ENCODE results near the gene ACVR1B.

DNA sequence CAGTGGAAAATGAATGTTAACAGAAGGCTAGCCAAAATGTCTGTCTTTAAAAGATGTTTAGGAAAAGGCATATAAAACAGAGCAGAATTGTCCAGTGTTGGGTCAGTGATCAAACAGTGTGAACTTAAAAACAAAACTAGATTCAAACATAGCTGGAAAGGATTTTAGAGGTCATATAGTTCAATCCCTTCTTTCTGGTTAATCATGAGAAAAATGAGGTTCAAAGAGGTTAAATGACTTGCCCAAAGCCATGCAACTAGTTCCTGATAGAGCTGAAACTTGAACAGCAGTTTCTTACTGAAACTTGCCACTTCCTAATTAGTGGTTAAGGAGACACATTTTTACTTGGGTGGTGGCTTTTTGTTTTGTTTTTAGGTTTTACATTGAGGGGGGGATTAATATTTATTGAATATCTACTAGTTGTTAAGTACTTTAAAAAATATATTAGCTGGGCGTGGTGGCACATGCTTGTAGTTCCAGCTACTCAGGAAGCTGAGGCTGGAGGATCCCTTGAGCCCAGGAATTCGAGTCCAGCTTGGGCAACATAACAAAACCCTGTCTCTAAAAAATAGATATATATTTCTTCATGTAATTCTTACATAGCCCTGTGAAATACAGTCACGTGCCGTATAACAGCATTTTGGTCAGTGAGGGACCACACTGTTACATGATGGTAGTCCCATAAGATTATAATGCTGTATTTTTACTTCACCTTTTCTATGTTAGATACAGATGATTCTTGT lies 20.4 kb downstream of the ACVR1B start:
- TF ChIP-seq, protein P1, sequence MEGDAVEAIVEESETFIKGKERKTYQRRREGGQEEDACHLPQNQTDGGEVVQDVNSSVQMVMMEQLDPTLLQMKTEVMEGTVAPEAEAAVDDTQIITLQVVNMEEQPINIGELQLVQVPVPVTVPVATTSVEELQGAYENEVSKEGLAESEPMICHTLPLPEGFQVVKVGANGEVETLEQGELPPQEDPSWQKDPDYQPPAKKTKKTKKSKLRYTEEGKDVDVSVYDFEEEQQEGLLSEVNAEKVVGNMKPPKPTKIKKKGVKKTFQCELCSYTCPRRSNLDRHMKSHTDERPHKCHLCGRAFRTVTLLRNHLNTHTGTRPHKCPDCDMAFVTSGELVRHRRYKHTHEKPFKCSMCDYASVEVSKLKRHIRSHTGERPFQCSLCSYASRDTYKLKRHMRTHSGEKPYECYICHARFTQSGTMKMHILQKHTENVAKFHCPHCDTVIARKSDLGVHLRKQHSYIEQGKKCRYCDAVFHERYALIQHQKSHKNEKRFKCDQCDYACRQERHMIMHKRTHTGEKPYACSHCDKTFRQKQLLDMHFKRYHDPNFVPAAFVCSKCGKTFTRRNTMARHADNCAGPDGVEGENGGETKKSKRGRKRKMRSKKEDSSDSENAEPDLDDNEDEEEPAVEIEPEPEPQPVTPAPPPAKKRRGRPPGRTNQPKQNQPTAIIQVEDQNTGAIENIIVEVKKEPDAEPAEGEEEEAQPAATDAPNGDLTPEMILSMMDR (IDR thresholded peaks at IDR 0.05; ENCODE audit: poor library complexity), result no peak
- TF ChIP-seq EZH2 (IDR thresholded peaks at IDR 0.05; ENCODE audit: borderline replicate concordance) (no peak), EZH2phosphoT487 (IDR thresholded peaks at IDR 0.05; ENCODE audit: low read depth, severe bottlenecking, unreplicated experiment) (no peak)
